Activated B cell treated with CpG ODN at 0.5 μM for 24 hours (primary cell): ENCODE measurements around the gene CRACR2A. TPM values are rescaled to one million over a fixed set of nuclear protein-coding genes. Genes with fewer than 3 reads are reported as not detected.

Experiments used
- ATAC-seq: fragments of 200-7000 bp; cut with Tn5 transposase; one replicate; pipeline ENCODE4 v1.10.0; 2021; ENCODE audit warnings: low read depth, mild to moderate bottlenecking, moderate library complexity
- CTCF ChIA-PET: fragments of 350-600 bp; sonication (Branson Sonifier 250); formaldehyde crosslinking; loops from one replicate; lab custom pipeline; 2021; ENCODE audit warnings: antibody characterized with exemption; lab: Charles Lee
- POLR2A ChIA-PET: fragments of 350-600 bp; sonication (Branson Sonifier 250); formaldehyde crosslinking; loops from one replicate; lab custom pipeline; 2021; ENCODE audit warnings: antibody characterized with exemption; lab: Charles Lee
- DNase-seq: peaks from one replicate; pipeline ENCODE4 v3.0.0; 2022
- H3K27ac Mint-ChIP-seq: one replicate; pipeline ENCODE4 v1.8.0; 2020; ENCODE audit warnings: mixed read lengths
- H3K27me3 Mint-ChIP-seq: one replicate; pipeline ENCODE4 v1.8.0; 2021; ENCODE audit warnings: mixed read lengths
- H3K36me3 Mint-ChIP-seq: one replicate; pipeline ENCODE4 v1.8.0; 2021; ENCODE audit warnings: low read depth, mixed read lengths
- H3K4me1 Mint-ChIP-seq: one replicate; pipeline ENCODE4 v1.8.0; 2021; ENCODE audit warnings: mixed read lengths
- H3K4me3 Mint-ChIP-seq: one replicate; pipeline ENCODE4 v1.8.0; 2020; ENCODE audit warnings: mild to moderate bottlenecking, mixed read lengths
- H3K9me3 Mint-ChIP-seq: one replicate; pipeline ENCODE4 v1.8.0; 2020; ENCODE audit warnings: mixed read lengths
- intact Hi-C: fragments of 100-400 bp; cut with micrococcal nuclease; formaldehyde crosslinking; loops from one replicate; pipeline ENCODE4 v1.15.1; 2024
- total RNA-seq: library from RNA; stranded (reverse); gene quantifications from 2 replicates; pipeline ENCODE4 v1.2.3, GENCODE V29; 2022
- TF ChIP-seq, protein P1 (sequence below): fragments of 200-600 bp; IDR thresholded peaks from one replicate; pipeline ENCODE4 v1.8.0; 2022; ENCODE audit warnings: antibody characterized with exemption, mild to moderate bottlenecking

The CRACR2A gene
- total RNA-seq, 1 donor from 2014 or later = 25.8 TPM

DNA sequence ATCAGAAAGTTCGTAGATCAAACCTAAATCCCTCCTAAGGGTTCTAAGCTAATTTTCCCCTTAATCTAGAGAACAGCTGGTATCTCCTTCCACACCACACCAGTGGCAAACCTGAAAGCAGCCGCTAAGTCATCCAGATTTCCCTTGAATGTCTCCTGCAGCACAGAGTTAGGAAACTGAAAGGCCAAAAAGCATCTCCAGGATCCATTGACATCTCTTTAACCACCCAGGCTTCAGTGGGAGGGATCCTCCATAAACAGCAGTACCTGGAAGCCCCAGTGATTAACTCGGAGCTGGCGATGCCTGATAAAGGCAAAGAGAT lies 47.6 kb downstream of the CRACR2A start:
- intact Hi-C loops = no loop called here
- Mint-ChIP-seq H3K27ac (no peak overlapping the region), H3K9me3 (peaks cover 9% of the 10 kb centered on the region), H3K27me3 (no peaks in the 10 kb centered on the region), H3K4me1 (peaks cover 3% of the 10 kb centered on the region), H3K4me3 (no peak overlapping the region), H3K36me3 (peaks cover 34% of the 10 kb centered on the region)
- ChIA-PET CTCF (no interaction called here), POLR2A (no interaction called here)
- no peak for ATAC-seq
- TF ChIP-seq, protein P1, sequence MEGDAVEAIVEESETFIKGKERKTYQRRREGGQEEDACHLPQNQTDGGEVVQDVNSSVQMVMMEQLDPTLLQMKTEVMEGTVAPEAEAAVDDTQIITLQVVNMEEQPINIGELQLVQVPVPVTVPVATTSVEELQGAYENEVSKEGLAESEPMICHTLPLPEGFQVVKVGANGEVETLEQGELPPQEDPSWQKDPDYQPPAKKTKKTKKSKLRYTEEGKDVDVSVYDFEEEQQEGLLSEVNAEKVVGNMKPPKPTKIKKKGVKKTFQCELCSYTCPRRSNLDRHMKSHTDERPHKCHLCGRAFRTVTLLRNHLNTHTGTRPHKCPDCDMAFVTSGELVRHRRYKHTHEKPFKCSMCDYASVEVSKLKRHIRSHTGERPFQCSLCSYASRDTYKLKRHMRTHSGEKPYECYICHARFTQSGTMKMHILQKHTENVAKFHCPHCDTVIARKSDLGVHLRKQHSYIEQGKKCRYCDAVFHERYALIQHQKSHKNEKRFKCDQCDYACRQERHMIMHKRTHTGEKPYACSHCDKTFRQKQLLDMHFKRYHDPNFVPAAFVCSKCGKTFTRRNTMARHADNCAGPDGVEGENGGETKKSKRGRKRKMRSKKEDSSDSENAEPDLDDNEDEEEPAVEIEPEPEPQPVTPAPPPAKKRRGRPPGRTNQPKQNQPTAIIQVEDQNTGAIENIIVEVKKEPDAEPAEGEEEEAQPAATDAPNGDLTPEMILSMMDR = no peak
- no peak for DNase-seq

DNA sequence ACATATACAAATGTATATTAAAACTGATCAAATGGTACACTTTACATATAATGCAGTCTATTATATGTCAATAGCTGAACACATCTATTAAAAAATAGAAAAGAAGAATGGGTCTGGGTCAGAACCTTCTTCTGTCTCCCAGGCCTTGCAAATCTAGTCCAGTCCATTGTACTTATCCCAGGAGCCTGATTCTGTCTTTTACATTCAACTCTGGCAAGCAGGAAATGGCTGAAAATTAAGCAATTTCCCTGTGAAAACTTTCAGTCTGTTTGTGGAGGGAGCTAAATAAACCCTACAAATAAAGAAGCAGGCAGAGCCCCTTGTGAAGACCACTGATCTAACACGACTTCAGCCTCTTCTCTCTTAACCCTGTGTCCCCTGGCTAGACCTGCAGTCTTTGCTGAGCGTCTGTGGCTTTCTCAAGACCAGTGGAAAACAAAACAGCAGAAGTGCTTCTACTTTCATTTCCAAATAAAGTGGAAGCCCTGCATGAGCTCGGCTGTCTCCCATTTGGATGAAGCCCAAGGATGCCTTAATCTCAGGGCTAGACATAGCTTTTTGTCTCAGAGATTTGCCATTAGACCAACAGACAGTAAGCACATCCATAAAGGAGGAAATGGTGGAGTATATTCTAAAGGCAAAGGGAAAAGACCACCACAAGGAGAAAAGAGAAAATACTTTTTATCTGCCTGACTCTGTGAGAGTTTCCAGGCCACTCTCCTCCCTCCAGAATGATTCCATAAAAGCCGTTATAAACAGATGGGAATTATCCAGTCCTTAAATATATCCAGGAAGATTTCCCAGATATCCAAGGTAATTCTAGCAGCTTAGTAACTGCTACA lies 48.2 kb downstream of the CRACR2A start:
- ChIA-PET CTCF (interaction anchor here (0.6 to 0.9 kb wide), 2 partner anchors 9 to 59 kb away, joined by 3 read pairs; no protein-coding TSS in a partner anchor), POLR2A (no interaction called here)
- H3K4me3 Mint-ChIP-seq = no peak overlapping the region
- peaks cover 32% of the 10 kb centered on the region for H3K36me3 Mint-ChIP-seq
- H3K4me1 Mint-ChIP-seq = peaks cover 3% of the 10 kb centered on the region
- no peaks in the 10 kb centered on the region for H3K27me3 Mint-ChIP-seq
- TF ChIP-seq, protein P1 = no peak
- ATAC-seq (no peak), DNase-seq (no peak)
- H3K9me3 Mint-ChIP-seq = peaks cover 9% of the 10 kb centered on the region
- no peak overlapping the region for H3K27ac Mint-ChIP-seq
- intact Hi-C loops = no loop called here

DNA sequence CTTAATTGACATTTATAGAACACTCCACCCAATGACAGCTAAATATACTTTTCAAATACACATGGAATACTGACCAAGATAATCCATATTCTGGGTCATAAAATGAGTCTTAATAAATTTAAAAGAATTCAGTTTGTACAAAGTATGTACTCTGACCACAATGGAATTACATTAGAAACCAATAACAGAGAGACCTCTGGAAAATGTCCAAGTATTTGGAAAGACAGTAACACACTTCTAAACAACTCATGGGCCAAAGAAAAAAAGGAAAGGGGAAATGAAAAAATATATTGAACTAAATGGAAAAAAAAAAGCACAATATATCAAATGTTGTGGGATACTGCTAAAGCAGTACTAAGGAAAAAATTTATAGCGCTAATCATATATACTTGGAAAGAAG lies 52.0 kb downstream of the CRACR2A start:
- Mint-ChIP-seq H3K9me3 (peaks cover 9% of the 10 kb centered on the region), H3K27ac (no peak overlapping the region), H3K4me1 (peaks cover 3% of the 10 kb centered on the region), H3K4me3 (no peak overlapping the region), H3K27me3 (no peaks in the 10 kb centered on the region), H3K36me3 (peaks cover 41% of the 10 kb centered on the region)
- ChIA-PET CTCF (no interaction called here), POLR2A (no interaction called here)
- no peak for ATAC-seq
- TF ChIP-seq, protein P1 = no peak
- intact Hi-C loops = no loop called here
- no peak for DNase-seq

DNA sequence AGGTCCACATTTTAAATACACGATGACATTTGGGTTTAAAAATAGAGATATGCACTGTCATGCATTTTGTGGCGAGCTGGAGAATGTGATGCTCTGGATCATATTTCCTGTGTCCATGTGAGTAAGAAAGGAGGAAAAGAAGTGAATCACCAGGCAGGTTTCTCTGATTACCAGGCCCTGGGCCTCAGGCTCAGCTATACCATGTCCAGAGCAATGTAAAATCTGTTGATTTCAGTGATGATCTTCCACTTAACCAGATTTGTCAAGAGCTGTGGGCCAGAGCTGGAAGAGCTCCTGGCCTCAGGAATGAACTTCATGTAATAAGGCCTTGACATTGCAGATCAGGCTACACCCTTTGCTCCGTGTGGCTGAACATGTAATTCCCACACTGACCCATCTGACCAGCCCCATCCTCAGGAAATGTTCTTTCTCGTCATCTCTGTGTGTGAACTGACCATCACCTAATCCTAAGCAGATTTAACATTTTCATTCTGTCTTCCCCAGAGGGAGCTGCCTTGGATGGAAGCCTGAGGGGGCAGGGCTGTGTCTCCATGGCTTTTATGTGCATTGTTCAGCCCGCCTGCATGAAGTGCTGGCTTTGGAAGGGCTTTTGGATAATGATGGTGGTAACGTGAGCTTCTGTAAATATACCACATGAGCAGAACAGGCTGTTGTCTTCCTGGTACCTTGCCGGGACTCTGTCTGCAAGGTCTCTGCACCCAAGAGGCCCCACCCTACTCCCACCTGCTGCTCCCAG lies 54.5 kb downstream of the CRACR2A start:
- Mint-ChIP-seq H3K4me1 (no peaks in the 10 kb centered on the region), H3K4me3 (no peak overlapping the region), H3K9me3 (peaks cover under 1% of the 10 kb centered on the region), H3K27me3 (no peaks in the 10 kb centered on the region), H3K27ac (no peak overlapping the region), H3K36me3 (peaks cover 52% of the 10 kb centered on the region)
- ChIA-PET POLR2A (no interaction called here), CTCF (no interaction called here)
- no peak for DNase-seq
- no peak for ATAC-seq
- intact Hi-C loops = no loop called here
- TF ChIP-seq, protein P1 = no peak

DNA sequence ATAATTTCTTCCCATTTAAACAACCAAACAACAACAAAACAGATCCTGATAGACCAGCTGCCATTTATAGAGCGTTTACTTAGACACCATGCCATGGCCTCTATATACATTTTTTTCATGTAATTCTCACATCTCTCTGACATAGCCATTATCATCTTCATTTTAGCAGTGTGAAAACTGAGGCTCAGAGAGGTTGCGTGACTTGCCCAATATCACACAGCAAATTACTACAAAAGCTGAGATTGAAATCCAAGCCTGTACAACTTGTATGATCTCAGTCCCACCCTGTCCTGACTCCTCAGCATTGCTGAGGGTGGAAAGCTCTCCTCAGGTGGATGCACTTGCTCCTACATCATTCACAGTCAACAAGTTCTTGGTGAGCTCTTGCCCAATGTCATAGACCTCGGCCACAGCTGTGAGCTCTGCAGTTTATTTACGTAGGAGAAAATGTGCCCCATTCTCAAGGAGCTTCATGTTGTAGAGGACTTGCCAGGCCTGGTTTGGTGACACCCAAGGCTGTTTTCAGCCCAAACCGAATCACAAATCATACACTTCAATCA lies 55.5 kb downstream of the CRACR2A start:
- ChIA-PET CTCF (no interaction called here), POLR2A (no interaction called here)
- DNase-seq (no peak), ATAC-seq (no peak)
- intact Hi-C loops = no loop called here
- H3K4me1 Mint-ChIP-seq = no peaks in the 10 kb centered on the region
- H3K9me3 Mint-ChIP-seq = no peaks in the 10 kb centered on the region
- TF ChIP-seq, protein P1 = no peak
- no peaks in the 10 kb centered on the region for H3K27me3 Mint-ChIP-seq
- peaks cover 54% of the 10 kb centered on the region for H3K36me3 Mint-ChIP-seq
- no peak overlapping the region for H3K4me3 Mint-ChIP-seq
- H3K27ac Mint-ChIP-seq = no peak overlapping the region
